HG02870 (cell line): ENCODE measurements around the gene PRPF38A.
A peak's percentile ranks its signal among the peaks of the same experiment; 100 is the strongest.

ENCODE experiments used
- ATAC-seq: cut with Tn5 transposase; IDR thresholded peaks from one replicate; pipeline ENCODE4 v1.9.1; 2021; ENCODE audit warnings: mild to moderate bottlenecking, moderate library complexity; ENCODE audit not compliant: unreplicated experiment

PRPF38A gene

DNA sequence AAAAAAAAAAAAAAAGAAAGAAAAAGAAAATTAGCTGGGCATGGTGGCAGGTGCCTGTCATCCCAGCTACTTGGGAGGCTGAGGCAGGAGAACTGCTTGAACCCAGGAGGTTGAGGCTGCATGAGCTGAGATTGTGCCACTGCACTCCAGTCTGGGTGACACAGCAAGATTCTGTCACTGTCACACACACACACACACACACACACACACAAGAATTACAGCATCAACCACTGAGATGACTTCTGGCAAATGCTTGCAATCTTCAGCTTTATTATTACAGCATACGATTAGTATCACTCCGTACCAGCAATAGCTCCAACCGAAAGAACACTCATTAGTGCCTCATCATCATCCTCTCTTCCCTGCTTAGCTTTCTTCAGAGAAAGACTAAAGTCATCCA, 4.8 kb upstream of the PRPF38A start:
- no peak for ATAC-seq

GRCh38 chr1:52400131-52400530, 4.3 kb upstream of the PRPF38A start:
- no peak for ATAC-seq

GRCh38 chr1:52402860-52403240, 1.6 kb upstream of the PRPF38A start:
- ATAC-seq, result no peak

- ATAC-seq, result peak; percentile 38
Observed at GRCh38 chr1:52403566-52404115, 761 bp upstream of the PRPF38A start.

GRCh38 chr1:52404975-52405338, 555 bp downstream of the PRPF38A start:
- ATAC-seq, result no peak

- no peak for ATAC-seq
Observed at GRCh38 chr1:52413410-52413989, 9.1 kb downstream of the PRPF38A start.

DNA sequence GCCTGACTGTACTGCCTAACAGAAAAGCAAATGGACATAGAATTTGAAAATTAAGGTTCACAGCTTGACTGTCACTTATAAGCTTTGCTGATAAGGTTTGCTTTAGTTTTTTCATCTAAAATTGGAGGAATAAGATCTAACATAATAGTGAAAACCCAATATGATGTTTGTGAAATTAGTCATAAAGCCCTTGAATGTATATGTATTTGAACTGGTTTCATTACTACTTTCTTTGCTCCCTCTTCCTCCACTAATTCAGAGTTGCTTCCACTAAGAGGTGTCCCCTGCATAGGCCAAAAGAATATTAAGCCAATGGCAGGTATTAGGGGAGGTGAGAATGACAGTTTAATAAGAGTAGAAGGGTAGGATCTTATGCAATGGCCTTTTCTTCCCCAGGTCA, 10.5 kb downstream of the PRPF38A start:
- no peak for ATAC-seq

DNA sequence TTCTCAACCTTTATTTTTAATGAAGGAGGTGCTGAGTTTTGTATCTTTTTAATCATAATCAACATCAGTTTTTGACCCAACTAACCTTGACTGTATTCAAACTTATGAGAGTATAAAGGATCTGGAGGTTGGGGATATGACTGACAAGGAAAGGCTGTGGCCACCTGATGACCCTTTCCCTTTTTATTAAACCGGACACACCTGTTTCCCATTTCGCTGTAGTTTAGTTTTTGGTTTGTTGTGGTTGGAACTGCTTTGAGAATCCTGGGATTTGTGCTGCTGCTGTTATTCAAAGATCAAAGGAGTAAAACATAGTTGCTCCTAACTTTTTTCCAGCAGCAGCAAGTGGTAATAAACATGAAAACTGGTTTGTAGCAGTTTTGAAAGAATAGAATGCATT, 12.4 kb downstream of the PRPF38A start:
- no peak for ATAC-seq

DNA sequence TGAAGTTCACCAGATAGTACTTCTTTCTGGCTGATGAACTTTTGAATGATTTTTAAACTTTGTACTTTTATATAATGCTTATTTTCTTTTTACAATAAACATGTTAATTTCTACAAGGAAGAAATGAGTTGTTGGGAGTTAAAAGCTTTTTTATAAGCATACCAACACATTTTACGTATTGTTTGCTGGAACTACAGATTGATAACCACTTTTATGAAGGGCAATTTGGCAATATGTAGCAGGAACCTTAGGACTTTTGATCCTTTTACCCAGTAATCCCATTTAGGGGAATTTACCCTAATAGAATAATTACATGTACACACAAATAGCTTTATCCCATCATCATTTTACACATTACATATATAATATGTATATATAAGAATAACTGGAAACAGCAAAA, 16.3 kb downstream of the PRPF38A start:
- no peak for ATAC-seq

GRCh38 chr1:52423055-52423454, 18.7 kb downstream of the PRPF38A start:
- no peak for ATAC-seq

DNA sequence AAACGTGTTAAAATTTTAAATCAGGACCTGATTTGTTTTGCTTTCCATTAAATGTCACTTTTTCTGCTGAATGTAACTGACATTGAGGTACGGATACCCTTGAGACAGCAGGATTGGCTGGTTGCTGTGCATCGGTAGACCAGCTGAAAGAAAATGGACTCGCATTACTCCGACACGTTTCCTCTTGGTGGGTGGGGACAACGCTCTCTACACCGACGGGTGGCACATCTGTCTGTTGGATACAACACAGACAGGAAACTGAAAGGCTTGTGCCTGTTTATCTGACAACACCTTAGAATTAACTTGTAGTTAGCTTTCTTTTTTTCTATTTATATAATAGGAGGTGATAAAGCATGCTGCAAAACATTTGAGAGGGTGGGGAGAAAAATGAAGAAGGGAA, 19.4 kb downstream of the PRPF38A start:
- no peak for ATAC-seq

DNA sequence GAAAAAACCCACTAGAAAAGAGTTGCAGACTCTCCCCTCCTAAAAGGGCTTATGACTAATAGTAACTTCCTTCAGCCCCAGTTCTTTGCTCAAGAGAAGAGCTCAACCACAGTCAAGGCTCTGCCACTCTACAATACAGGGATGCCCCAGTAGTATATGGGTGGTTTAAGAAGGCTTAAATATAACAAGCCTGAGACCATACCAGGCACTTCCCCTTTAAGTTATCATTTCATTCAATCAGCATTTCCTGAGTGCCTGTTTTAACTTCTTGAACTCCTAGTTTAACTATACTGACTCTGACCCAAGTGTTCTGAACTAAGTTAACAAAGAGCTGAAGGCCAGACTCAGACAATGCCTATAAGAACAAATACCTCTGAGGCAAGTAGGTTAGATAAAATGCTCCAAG, 19.8 kb downstream of the PRPF38A start:
- no peak for ATAC-seq

- no peak for ATAC-seq
Observed at GRCh38 chr1:52424813-52425212, 20.4 kb downstream of the PRPF38A start.

DNA sequence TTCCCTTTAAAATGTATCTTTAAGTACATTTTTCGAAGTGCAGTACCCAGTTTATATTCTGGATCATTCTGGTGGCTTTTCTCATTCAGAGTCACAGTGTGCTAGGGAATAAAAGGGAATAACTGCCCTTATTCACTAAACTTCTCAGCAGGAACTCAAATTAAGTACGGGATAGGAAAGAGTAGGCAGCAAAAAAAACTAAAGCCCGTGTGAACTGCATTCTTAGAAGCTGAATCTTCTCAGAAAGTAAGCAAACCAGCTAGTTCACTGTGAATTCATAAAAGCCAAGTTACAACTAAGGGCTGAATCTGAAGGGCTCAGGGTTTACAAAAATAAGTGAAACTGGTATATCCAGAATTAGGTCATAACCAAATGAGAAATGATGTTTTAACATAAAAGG, 22.0 kb downstream of the PRPF38A start:
- ATAC-seq, result no peak

DNA sequence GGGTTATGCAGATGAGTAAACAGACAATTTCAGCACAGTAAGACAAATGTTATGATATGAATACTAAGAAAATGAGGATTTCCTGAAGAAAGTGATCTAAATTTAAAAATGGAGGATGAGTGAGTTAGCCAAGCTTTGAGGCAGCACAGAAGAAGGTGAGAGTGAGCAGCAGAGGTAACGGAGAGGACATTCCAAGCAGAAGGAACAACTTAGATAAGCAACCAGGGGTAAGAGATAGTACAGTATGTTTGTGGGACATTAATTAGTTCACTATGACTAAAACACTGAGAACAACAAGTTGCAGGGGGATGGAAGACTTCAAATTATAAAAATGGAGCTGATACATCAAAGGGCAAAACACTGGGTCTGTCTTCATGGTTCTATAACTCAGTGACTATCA, 22.8 kb downstream of the PRPF38A start:
- ATAC-seq, result no peak

DNA sequence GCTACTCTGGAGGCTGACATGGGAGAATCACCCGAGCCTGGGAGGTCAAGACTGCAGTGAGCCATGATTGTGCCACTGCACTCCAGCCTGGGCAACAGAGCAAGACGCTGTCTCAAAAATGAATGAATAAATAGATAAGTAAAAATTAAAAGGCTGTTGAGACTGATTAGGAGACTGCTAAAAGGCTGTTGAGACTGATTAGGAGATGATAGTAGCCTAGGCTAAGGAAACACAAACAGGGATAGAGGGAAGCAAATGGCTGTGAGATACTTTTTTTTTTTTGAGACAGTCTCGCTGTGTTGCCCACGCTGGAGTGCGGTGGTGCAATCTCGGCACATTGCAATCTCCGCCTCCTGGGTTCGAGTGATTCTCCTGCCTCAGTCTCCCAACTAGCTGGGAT, 28.4 kb downstream of the PRPF38A start:
- no peak for ATAC-seq

DNA sequence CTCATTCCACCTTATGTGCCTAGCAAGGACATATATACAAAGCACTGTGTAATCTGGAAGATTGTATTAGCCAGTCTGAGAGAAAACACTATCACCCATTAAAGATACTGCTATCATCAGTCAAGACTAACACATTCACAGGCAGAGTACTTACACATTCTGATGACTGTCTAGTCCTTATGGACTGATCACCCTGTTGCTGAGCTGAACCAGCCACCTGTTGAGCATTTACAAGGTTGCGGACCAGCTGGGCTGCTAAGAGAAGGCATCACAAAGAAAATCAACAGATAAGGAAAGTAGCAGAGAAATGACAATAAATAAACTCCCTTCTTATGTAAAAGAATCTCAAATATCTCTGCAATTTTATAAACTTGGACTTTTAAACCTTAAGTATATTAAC, 30.8 kb downstream of the PRPF38A start:
- ATAC-seq, result no peak

DNA sequence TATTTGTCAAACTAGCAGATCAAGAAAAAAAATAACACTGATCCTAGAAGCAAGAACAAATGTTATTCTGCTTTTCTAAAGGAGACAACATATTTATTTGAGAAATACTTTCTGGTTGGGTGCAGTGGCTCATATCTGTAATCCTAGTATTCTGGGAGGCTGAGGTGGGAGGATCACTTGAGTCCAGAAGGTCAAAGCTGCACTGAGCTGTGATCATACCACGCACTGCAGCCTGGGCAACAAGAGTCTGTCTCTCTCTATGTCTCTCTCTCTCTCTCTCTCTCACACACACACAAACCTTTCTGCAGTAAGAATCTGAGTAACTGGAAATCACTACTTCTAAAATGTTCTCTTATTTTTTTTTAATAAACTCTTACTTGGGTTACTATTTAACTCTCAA, 31.2 kb downstream of the PRPF38A start:
- no peak for ATAC-seq

DNA sequence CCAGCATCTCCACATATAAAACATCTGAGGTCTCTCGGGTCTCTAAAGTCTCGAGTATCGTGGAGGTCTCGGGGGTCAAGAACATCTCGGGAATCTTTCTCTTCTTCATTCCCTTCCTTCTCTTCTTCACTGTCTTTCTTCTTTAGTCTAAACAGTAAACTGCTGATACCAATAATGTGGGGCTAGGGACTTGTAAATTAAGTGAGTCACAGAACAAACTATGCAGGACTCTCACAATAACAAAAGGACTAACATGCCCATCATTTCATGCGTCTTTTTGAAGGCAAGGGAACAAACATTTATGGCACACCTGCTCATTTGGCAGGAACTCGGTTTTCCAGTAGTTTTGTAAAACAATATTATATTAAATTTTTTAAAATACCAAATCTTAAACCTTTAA, 32.4 kb downstream of the PRPF38A start:
- ATAC-seq, result no peak

GRCh38 chr1:52439976-52440375, 35.6 kb downstream of the PRPF38A start:
- no peak for ATAC-seq

DNA sequence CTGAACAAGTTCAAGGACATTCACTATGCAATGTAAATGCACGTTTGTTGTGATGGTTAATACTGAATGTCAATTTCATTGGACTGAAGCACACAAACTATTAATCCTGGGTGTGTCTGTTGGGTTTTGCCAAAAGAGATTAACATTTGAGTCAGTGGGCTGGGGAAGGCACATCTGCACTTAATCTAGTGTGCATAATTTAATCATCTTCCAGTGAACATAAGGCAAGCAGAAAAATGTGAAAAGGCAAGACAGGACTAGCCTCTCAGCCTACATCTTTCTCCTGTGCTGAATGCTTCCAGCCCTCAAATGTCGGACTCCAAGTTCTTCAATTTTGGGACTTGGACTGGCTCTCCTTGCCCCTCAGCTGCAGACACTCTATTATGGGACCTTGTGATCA, 40.1 kb downstream of the PRPF38A start:
- no peak for ATAC-seq

- no peak for ATAC-seq
Observed at GRCh38 chr1:52454127-52454526, 49.7 kb downstream of the PRPF38A start.

DNA sequence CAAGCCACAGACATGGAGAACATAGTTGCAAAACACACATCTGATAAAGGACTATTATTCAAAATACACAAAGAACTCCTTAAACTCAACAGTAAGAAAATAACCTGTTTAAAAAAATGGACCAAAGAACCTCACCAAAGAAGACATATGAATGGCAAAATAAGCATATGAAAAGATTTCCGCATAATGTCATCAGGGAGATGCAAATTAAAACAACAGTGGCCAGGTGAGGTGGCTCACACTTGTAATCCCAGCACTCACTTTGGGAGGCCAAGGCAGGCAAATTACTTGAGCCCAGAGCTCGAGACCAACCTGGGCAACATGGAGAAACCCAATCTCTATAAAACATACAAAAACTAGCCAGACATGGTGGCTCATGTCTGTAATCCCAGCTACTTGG, 50.4 kb downstream of the PRPF38A start:
- no peak for ATAC-seq
